C1 segment of cervical spinal cord (tissue), 14 donors: Measurements from ENCODE around the gene BTN2A1.
"Not testable (repeated sequence)": the region's sequence is repeated elsewhere in the genome, so short reads cannot be mapped to it uniquely, and the experiment has no call there.

ENCODE experiments used
- DNase-seq, 14 donors: peaks; one replicate each; lab custom pipeline; 2025; lab: John Stamatoyannopoulos, UW

The BTN2A1 gene

GRCh38 chr6:26493258-26493657, 35.5 kb downstream of the BTN2A1 start:
- DNase-seq = no peak

GRCh38 chr6:26494117-26494516, 36.4 kb downstream of the BTN2A1 start:
- no peak for DNase-seq

- no peak for DNase-seq
Observed at GRCh38 chr6:26495281-26495680, 37.5 kb downstream of the BTN2A1 start.

GRCh38 chr6:26497610-26498009, 39.9 kb downstream of the BTN2A1 start:
- no peak for DNase-seq

- DNase-seq = no peak
Observed at GRCh38 chr6:26500102-26500501, 42.3 kb downstream of the BTN2A1 start, which contains the start of gene BTN1A1. Gene BTN1A1 (plus strand): TSS chr6:26500303. CDS start chr6:26501287, 984 bp downstream.

- no peak for DNase-seq
Observed at GRCh38 chr6:26501482-26501986, 43.8 kb downstream of the BTN2A1 start.

- DNase-seq = no peak
Observed at GRCh38 chr6:26502165-26502564, 44.4 kb downstream of the BTN2A1 start.

- no peak for DNase-seq
Observed at GRCh38 chr6:26502626-26503025, 44.9 kb downstream of the BTN2A1 start.

GRCh38 chr6:26507658-26508057, 49.9 kb downstream of the BTN2A1 start:
- DNase-seq = no peak

GRCh38 chr6:26511033-26511432, 53.3 kb downstream of the BTN2A1 start:
- not testable (repeated sequence) for DNase-seq

GRCh38 chr6:26514984-26515383, 57.2 kb downstream of the BTN2A1 start:
- DNase-seq = no peak

- no peak for DNase-seq
Observed at GRCh38 chr6:26516481-26517427, 59.0 kb downstream of the BTN2A1 start.
